Smooth muscle cell (in vitro differentiated cells): Measurements from ENCODE around the gene ARHGAP22. TPM values are rescaled to one million over a fixed set of nuclear protein-coding genes. Genes with fewer than 3 reads are reported as not detected.

Source experiments
- DNase-seq: peaks from one replicate; lab custom pipeline; 2025; ENCODE audit not compliant: unreplicated experiment; lab: John Stamatoyannopoulos, UW
- H2AFZ ChIP-seq: fragments of 200-600 bp; sonication (generic); 2 replicates; pipeline ENCODE4 v1.6.0; 2016; ENCODE audit warnings: antibody characterized with exemption, low read depth, mild to moderate bottlenecking
- H3F3A ChIP-seq: fragments of 200-600 bp; sonication (generic); 2 replicates; pipeline ENCODE4 v1.6.0; 2017; ENCODE audit warnings: antibody characterized with exemption, low read depth
- H3K27ac ChIP-seq: fragments of 200-600 bp; sonication (generic); 2 replicates; pipeline ENCODE4 v1.5.1; 2016; ENCODE audit warnings: low read depth, mild to moderate bottlenecking
- H3K27me3 ChIP-seq: fragments of 200-600 bp; sonication (generic); 2 replicates; pipeline ENCODE4 v1.6.1; 2016; ENCODE audit warnings: low read depth, mild to moderate bottlenecking
- H3K36me3 ChIP-seq: fragments of 200-600 bp; sonication (generic); 2 replicates; pipeline ENCODE4 v1.5.1; 2016; ENCODE audit warnings: low read depth
- H3K4me1 ChIP-seq: fragments of 200-600 bp; sonication (generic); 2 replicates; pipeline ENCODE4 v1.5.1; 2016; ENCODE audit warnings: low read depth
- H3K4me2 ChIP-seq: fragments of 200-600 bp; sonication (generic); 2 replicates; pipeline ENCODE4 v1.6.0; 2016; ENCODE audit warnings: mild to moderate bottlenecking
- H3K4me3 ChIP-seq: fragments of 200-600 bp; sonication (generic); 2 replicates; pipeline ENCODE4 v1.5.1; 2016; ENCODE audit warnings: mild to moderate bottlenecking
- H3K79me2 ChIP-seq: fragments of 200-600 bp; sonication (generic); 2 replicates; pipeline ENCODE4 v1.6.0; 2016; ENCODE audit warnings: low read depth, mild to moderate bottlenecking
- H3K9ac ChIP-seq: fragments of 200-600 bp; sonication (generic); 2 replicates; pipeline ENCODE4 v1.6.0; 2016; ENCODE audit warnings: low read depth
- H3K9me3 ChIP-seq: fragments of 200-600 bp; sonication (generic); replicated peaks from 2 replicates; pipeline ENCODE4 v1.5.1; 2016; ENCODE audit warnings: low read depth
- H4K20me1 ChIP-seq: fragments of 200-600 bp; sonication (generic); 2 replicates; pipeline ENCODE4 v1.6.0; 2016; ENCODE audit warnings: low read depth
- CTCF ChIP-seq: fragments of 200-600 bp; sonication (generic); IDR thresholded peaks from 2 replicates; pipeline ENCODE4 v1.5.1; 2017; ENCODE audit warnings: borderline replicate concordance, mild to moderate bottlenecking, antibody characterized with exemption; ENCODE audit not compliant: insufficient read depth, poor library complexity, severe bottlenecking
- WGBS: methylation state at CpG from one replicate; pipeline ENCODE4 v1.1.7; 2016; ENCODE audit warnings: low lambda C conversion rate; 5-methylcytosine and 5-hydroxymethylcytosine counted together
- polyA plus RNA-seq: library from polyadenylated mRNA; unstranded; fragments of >200 nt; fragmentation: Nextera tagmentation; extraction: Ambion mirVana; gene quantifications from 2 replicates; pipeline ENCODE4 v1.2.1, GENCODE V29; 2016
- total RNA-seq: library from RNA; depleted of rRNA; stranded (reverse); fragments of >200 nt; gene quantifications from 2 replicates; pipeline ENCODE4 v1.2.3, GENCODE V29; 2014

The ARHGAP22 gene
- total and polyA plus RNA-seq, 2 experiments from 2014 or later: 1.8 to 8.8 TPM

GRCh38 chr10:48623607-48624132, 18.8 kb upstream of the ARHGAP22 start:
- no peak overlapping the region for H3K27ac ChIP-seq
- no peak overlapping the region for H3K9ac ChIP-seq
- no peaks in the 10 kb centered on the region for H3K27me3 ChIP-seq
- no peak for TF ChIP-seq CTCF
- DNase-seq: no peak
- H3K36me3 ChIP-seq: no peaks in the 10 kb centered on the region
- H3K4me3 ChIP-seq: no peak overlapping the region
- no peaks in the 10 kb centered on the region for H3F3A ChIP-seq
- no peak overlapping the region for H3K4me2 ChIP-seq
- 95% methylated on average over 5 of the region's 5 CpGs for WGBS
- no peaks in the 10 kb centered on the region for H3K9me3 ChIP-seq
- no peaks in the 10 kb centered on the region for H3K4me1 ChIP-seq
- H2AFZ ChIP-seq: no peak overlapping the region
- no peaks in the 10 kb centered on the region for H3K79me2 ChIP-seq
- H4K20me1 ChIP-seq: no peaks in the 10 kb centered on the region

GRCh38 chr10:48623009-48623408, 18.1 kb upstream of the ARHGAP22 start:
- Histone ChIP-seq H3K4me3 (no peak overlapping the region), H3K79me2 (no peaks in the 10 kb centered on the region), H3K4me1 (no peaks in the 10 kb centered on the region), H3K27ac (no peak overlapping the region), H3K36me3 (no peaks in the 10 kb centered on the region), H3K27me3 (no peaks in the 10 kb centered on the region), H3K9me3 (no peaks in the 10 kb centered on the region), H4K20me1 (no peaks in the 10 kb centered on the region), H3F3A (no peaks in the 10 kb centered on the region), H2AFZ (no peak overlapping the region), H3K4me2 (no peak overlapping the region), H3K9ac (no peak overlapping the region)
- WGBS: 96% methylated on average over 3 of the region's 3 CpGs
- DNase-seq: no peak
- TF ChIP-seq CTCF: no peak

- Histone ChIP-seq H2AFZ (no peak overlapping the region), H3K27ac (no peak overlapping the region), H3K9me3 (peaks cover 1% of the 10 kb centered on the region), H4K20me1 (no peaks in the 10 kb centered on the region), H3K79me2 (no peaks in the 10 kb centered on the region), H3K9ac (no peak overlapping the region), H3K36me3 (no peaks in the 10 kb centered on the region), H3K4me2 (no peak overlapping the region), H3K27me3 (no peaks in the 10 kb centered on the region), H3K4me3 (no peak overlapping the region), H3F3A (no peaks in the 10 kb centered on the region), H3K4me1 (no peaks in the 10 kb centered on the region)
- 97% methylated on average over 2 of the region's 2 CpGs for WGBS
- DNase-seq: no peak
- TF ChIP-seq CTCF: no peak
These were observed 15.8 kb upstream of the ARHGAP22 start for GRCh38 chr10:48620719-48621118.

- no peaks in the 10 kb centered on the region for H3K4me1 ChIP-seq
- WGBS: 48% methylated on average over 1 of the region's 1 CpG
- no peak overlapping the region for H3K27ac ChIP-seq
- H3K36me3 ChIP-seq: no peaks in the 10 kb centered on the region
- H3K27me3 ChIP-seq: no peaks in the 10 kb centered on the region
- H3F3A ChIP-seq: no peaks in the 10 kb centered on the region
- no peak overlapping the region for H3K4me2 ChIP-seq
- no peak overlapping the region for H3K9ac ChIP-seq
- H4K20me1 ChIP-seq: no peaks in the 10 kb centered on the region
- peaks cover 5% of the 10 kb centered on the region for H3K9me3 ChIP-seq
- TF ChIP-seq CTCF: no peak
- no peak for DNase-seq
- H2AFZ ChIP-seq: no peak overlapping the region
- H3K79me2 ChIP-seq: no peaks in the 10 kb centered on the region
- H3K4me3 ChIP-seq: no peak overlapping the region
These were observed 11.6 kb upstream of the ARHGAP22 start for GRCh38 chr10:48616436-48616835.
